Lung (tissue), 12 donors: ENCODE results near the gene NCBP1. TPM values are rescaled to one million over a fixed set of nuclear protein-coding genes. Genes with fewer than 3 reads are reported as not detected.

Experiments used
- ATAC-seq: fragments of 200-7000 bp; cut with Tn5 transposase; one replicate; pipeline ENCODE4 v1.9.1; 2020; ENCODE audit warnings: moderate number of reproducible peaks; ENCODE audit not compliant: insufficient read depth, low FRiP score
- DNase-seq, 3 donors: peaks; one replicate each; pipeline ENCODE4 v3.0.0-alpha.2; 2013 to 2017
- H3K27ac ChIP-seq, 2 donors: one replicate each; pipeline ENCODE4 v1.5.1; 2013; ENCODE audit warnings: mild to moderate bottlenecking in 2 of 2, moderate library complexity in 2 of 2, control low read depth in 1 of 2, inconsistent platforms in 1 of 2, low read depth in 1 of 2, low read length in 1 of 2
- H3K27me3 ChIP-seq, 3 donors: one replicate each; pipeline ENCODE4 v1.5.1; 2013; ENCODE audit warnings: low read length in 2 of 3; ENCODE audit not compliant: control insufficient read depth in 3 of 3, insufficient read depth in 3 of 3
- H3K36me3 ChIP-seq, 4 donors: one replicate each; pipeline ENCODE4 v1.5.1; 2013; ENCODE audit warnings: low read length in 4 of 4, mild to moderate bottlenecking in 1 of 4, moderate library complexity in 1 of 4; ENCODE audit not compliant: control insufficient read depth in 4 of 4, insufficient read depth in 4 of 4
- H3K4me1 ChIP-seq, 5 donors: one replicate each; pipeline ENCODE4 v1.5.1; 2013; ENCODE audit warnings: low read length in 5 of 5, mild to moderate bottlenecking in 2 of 5, moderate library complexity in 1 of 5; ENCODE audit not compliant: control insufficient read depth in 5 of 5, insufficient read depth in 5 of 5
- H3K4me3 ChIP-seq: one replicate; pipeline ENCODE4 v1.5.1; 2013; ENCODE audit warnings: mild to moderate bottlenecking, control low read depth, moderate library complexity
- H3K9ac ChIP-seq, 2 donors: one replicate each; pipeline ENCODE4 v1.5.1; 2013; ENCODE audit warnings: low read length in 2 of 2, control low read depth in 1 of 2; ENCODE audit not compliant: insufficient read depth in 1 of 2
- H3K9me3 ChIP-seq, 4 donors: one replicate each; pipeline ENCODE4 v1.5.1; 2013; ENCODE audit warnings: low read length in 3 of 4, mild to moderate bottlenecking in 1 of 4, moderate library complexity in 1 of 4; ENCODE audit not compliant: control insufficient read depth in 4 of 4, insufficient read depth in 3 of 4
- WGBS, 2 donors: extraction: QIAGEN DNeasy Blood & Tissue Kit; methylation state at CpG; one replicate each; pipeline ENCODE4 v1.1.7; 2013; 5-methylcytosine and 5-hydroxymethylcytosine counted together
- polyA plus RNA-seq, 2 donors: library from polyadenylated mRNA; stranded (reverse); fragments of 200-250 nt; gene quantifications; one replicate each; pipeline ENCODE4 v1.2.1, GENCODE V29; 2013
- total RNA-seq, 2 donors: library from RNA; depleted of rRNA in 1 of 2; stranded (reverse); fragments of >200 nt in 1 of 2; gene quantifications; one replicate each; pipeline ENCODE4 v1.2.1, GENCODE V29; 2014 to 2021
- TF ChIP-seq, protein P1 (sequence below): IDR thresholded peaks from 2 replicates; pipeline ENCODE4 v1.5.1; 2012; ENCODE audit warnings: mild to moderate bottlenecking; ENCODE audit errors: control extremely low read depth, extremely low read depth
- donor health status: control.
- donor health status: control.
- donor health status: Bipolar disorder and iron deficiency.
- donor health status: healthy.
- donor health status: DM: yes; HTN: yes; CAD: no.

NCBP1 gene
- total and polyA plus RNA-seq, 4 donors = 6.5 to 30.0 (median 18.1) TPM

GRCh38 chr9:97651646-97652045, 18.0 kb downstream of the NCBP1 start:
- WGBS, 2 donors = 74 to 77% methylated on average over 3 of the region's 3 CpGs
- Histone ChIP-seq H3K9me3 (no peaks in the 10 kb centered on the region), H3K4me1 (peaks cover 0 to 4% (median 0%) of the 10 kb centered on the region in 5 donors), H3K36me3 (peaks cover 16 to 47% (median 25%) of the 10 kb centered on the region in 4 donors), H3K4me3 (no peak overlapping the region), H3K9ac (no peak overlapping the region), H3K27ac (no peak overlapping the region), H3K27me3 (no peaks in the 10 kb centered on the region)
- TF ChIP-seq, protein P1, sequence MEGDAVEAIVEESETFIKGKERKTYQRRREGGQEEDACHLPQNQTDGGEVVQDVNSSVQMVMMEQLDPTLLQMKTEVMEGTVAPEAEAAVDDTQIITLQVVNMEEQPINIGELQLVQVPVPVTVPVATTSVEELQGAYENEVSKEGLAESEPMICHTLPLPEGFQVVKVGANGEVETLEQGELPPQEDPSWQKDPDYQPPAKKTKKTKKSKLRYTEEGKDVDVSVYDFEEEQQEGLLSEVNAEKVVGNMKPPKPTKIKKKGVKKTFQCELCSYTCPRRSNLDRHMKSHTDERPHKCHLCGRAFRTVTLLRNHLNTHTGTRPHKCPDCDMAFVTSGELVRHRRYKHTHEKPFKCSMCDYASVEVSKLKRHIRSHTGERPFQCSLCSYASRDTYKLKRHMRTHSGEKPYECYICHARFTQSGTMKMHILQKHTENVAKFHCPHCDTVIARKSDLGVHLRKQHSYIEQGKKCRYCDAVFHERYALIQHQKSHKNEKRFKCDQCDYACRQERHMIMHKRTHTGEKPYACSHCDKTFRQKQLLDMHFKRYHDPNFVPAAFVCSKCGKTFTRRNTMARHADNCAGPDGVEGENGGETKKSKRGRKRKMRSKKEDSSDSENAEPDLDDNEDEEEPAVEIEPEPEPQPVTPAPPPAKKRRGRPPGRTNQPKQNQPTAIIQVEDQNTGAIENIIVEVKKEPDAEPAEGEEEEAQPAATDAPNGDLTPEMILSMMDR = no peak
- DNase-seq (no peak), ATAC-seq (no peak)

GRCh38 chr9:97658707-97659106, 25.1 kb downstream of the NCBP1 start:
- Histone ChIP-seq H3K9ac (no peak overlapping the region), H3K27me3 (no peaks in the 10 kb centered on the region), H3K9me3 (no peaks in the 10 kb centered on the region), H3K36me3 (peaks cover 22 to 63% (median 39%) of the 10 kb centered on the region in 4 donors), H3K4me3 (no peak overlapping the region), H3K27ac (no peak overlapping the region), H3K4me1 (peaks cover 0 to 4% (median 0%) of the 10 kb centered on the region in 5 donors)
- ATAC-seq (no peak), DNase-seq (no peak)
- 84 to 94% methylated on average over 1 of the region's 1 CpG for WGBS, 2 donors
- TF ChIP-seq, protein P1 = no peak

- H3K27ac ChIP-seq = no peak overlapping the region
- H3K9me3 ChIP-seq = no peaks in the 10 kb centered on the region
- peaks cover 27 to 68% (median 43%) of the 10 kb centered on the region in 4 donors for H3K36me3 ChIP-seq
- TF ChIP-seq, protein P1 = no peak
- DNase-seq (no peak), ATAC-seq (no peak)
- WGBS, 2 donors = 91 to 92% methylated on average over 3 of the region's 3 CpGs
- H3K4me1 ChIP-seq = peaks cover 0 to 4% (median 0%) of the 10 kb centered on the region in 5 donors
- no peak overlapping the region for H3K9ac ChIP-seq
- no peaks in the 10 kb centered on the region for H3K27me3 ChIP-seq
- H3K4me3 ChIP-seq = no peak overlapping the region
Observed at GRCh38 chr9:97659771-97660170, 26.1 kb downstream of the NCBP1 start.

DNA sequence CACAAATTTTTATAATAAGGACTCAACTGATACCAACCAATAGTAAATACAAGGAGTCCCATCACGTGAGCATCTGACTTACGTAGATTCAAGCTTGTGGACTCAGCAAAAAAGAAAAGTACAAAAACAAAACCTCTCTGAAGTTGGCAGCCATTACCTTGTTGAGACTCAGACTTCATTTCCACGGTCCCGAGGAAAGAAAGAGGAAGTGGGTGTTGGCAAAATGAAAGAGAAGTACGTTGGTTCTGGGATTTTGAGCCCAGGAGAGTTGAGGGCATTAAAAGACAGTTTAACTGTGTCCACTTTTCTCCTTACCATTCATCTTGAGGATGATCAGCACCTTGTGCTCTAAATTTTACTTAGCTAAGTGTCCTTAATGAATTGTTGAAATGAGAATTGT, 26.7 kb downstream of the NCBP1 start:
- no peaks in the 10 kb centered on the region for H3K9me3 ChIP-seq
- H3K27me3 ChIP-seq = no peaks in the 10 kb centered on the region
- no peak overlapping the region for H3K4me3 ChIP-seq
- H3K36me3 ChIP-seq = peaks cover 29 to 71% (median 46%) of the 10 kb centered on the region in 4 donors
- no peak overlapping the region for H3K9ac ChIP-seq
- DNase-seq (no peak), ATAC-seq (no peak)
- 45 to 61% methylated on average over 5 of the region's 5 CpGs for WGBS, 2 donors
- H3K4me1 ChIP-seq = peaks cover 0 to 4% (median 0%) of the 10 kb centered on the region in 5 donors
- H3K27ac ChIP-seq = no peak overlapping the region
- TF ChIP-seq, protein P1 = no peak
